DND-41 (cell line): ENCODE results near the gene NDUFA13.

Experiments used
- ATAC-seq: fragments of 200-7000 bp; cut with Tn5 transposase; 3 replicates; pipeline ENCODE4 v1.9.1; 2021; ENCODE audit warnings: low read depth; ENCODE audit not compliant: insufficient read depth
- DNase-seq: peaks from one replicate; pipeline ENCODE4 v3.0.0-alpha.2; 2020
- H2AFZ ChIP-seq: 2 replicates; pipeline ENCODE4 v1.6.0; 2012; ENCODE audit warnings: low read depth, low read length
- H3K27ac ChIP-seq: 2 replicates; pipeline ENCODE4 v1.5.1; 2012; ENCODE audit warnings: low read length, inconsistent platforms
- H3K27me3 ChIP-seq: fragments of 200-600 bp; sonication (generic); 2 replicates; pipeline ENCODE4 v1.6.0; 2012; ENCODE audit warnings: low read length, mild to moderate bottlenecking, inconsistent platforms; ENCODE audit not compliant: insufficient read depth, poor library complexity
- H3K36me3 ChIP-seq: 2 replicates; pipeline ENCODE4 v1.5.1; 2012; ENCODE audit warnings: low read length, inconsistent platforms; ENCODE audit not compliant: insufficient read depth
- H3K4me1 ChIP-seq: 2 replicates; pipeline ENCODE4 v1.5.1; 2012; ENCODE audit warnings: mild to moderate bottlenecking, low read length; ENCODE audit not compliant: insufficient read depth
- H3K4me2 ChIP-seq: 2 replicates; pipeline ENCODE4 v1.6.0; 2012; ENCODE audit warnings: mild to moderate bottlenecking, moderate library complexity, low read length, inconsistent platforms; ENCODE audit not compliant: insufficient read depth
- H3K4me3 ChIP-seq, 2 experiments: fragments of 200-600 bp in 1 of 2; shearing (Covaris generic) in 1 of 2; 2 replicates each; pipeline ENCODE4 v1.5.1; 2012 to 2016; ENCODE audit warnings: inconsistent platforms in 2 of 2, low read length in 2 of 2, mild to moderate bottlenecking in 2 of 2, low read depth in 1 of 2, moderate library complexity in 1 of 2
- H3K79me2 ChIP-seq: 2 replicates; pipeline ENCODE4 v1.6.0; 2012; ENCODE audit warnings: low read length, inconsistent platforms; ENCODE audit not compliant: insufficient read depth
- H3K9ac ChIP-seq: 2 replicates; pipeline ENCODE4 v1.6.0; 2012; ENCODE audit warnings: low read depth, mild to moderate bottlenecking, inconsistent platforms, low read length, moderate library complexity
- H3K9me3 ChIP-seq: 2 replicates; pipeline ENCODE4 v1.5.1; 2012; ENCODE audit warnings: low read length, moderate library complexity, mild to moderate bottlenecking, inconsistent platforms; ENCODE audit not compliant: insufficient read depth, severe bottlenecking
- H4K20me1 ChIP-seq: 2 replicates; pipeline ENCODE4 v1.6.0; 2012; ENCODE audit warnings: low read length; ENCODE audit not compliant: insufficient read depth
- EZH2 ChIP-seq: IDR thresholded peaks from 3 replicates; pipeline ENCODE4 v1.6.1; 2012; ENCODE audit warnings: borderline replicate concordance, low read depth, mild to moderate bottlenecking, moderate library complexity, low read length, inconsistent platforms; ENCODE audit not compliant: severe bottlenecking
- TF ChIP-seq, protein P1 (sequence below): IDR thresholded peaks from 2 replicates; pipeline ENCODE4 v1.5.1; 2012; ENCODE audit warnings: borderline replicate concordance, low read length, moderate library complexity, mild to moderate bottlenecking; ENCODE audit not compliant: poor library complexity, severe bottlenecking; ENCODE audit errors: extremely low read depth

Gene NDUFA13

GRCh38 chr19:19489804-19490204, 26.2 kb upstream of the NDUFA13 start:
- Histone ChIP-seq H3K9me3 (no peaks in the 10 kb centered on the region), H3K79me2 (peaks cover 89% of the 10 kb centered on the region), H3K27ac (peak overlapping the region; percentile 42; the same call in 1 of the 2 replicates), H3K4me2 (no peak overlapping the region), H2AFZ (no peak overlapping the region), H4K20me1 (peaks cover 88% of the 10 kb centered on the region), H3K9ac (no peak overlapping the region), H3K4me3 (no peak overlapping the region), H3K27me3 (no peaks in the 10 kb centered on the region), H3K36me3 (peaks cover 75% of the 10 kb centered on the region), H3K4me1 (peaks cover 27% of the 10 kb centered on the region)
- DNase-seq (no peak), ATAC-seq (no peak)
- TF ChIP-seq EZH2, result no peak
- TF ChIP-seq, protein P1, sequence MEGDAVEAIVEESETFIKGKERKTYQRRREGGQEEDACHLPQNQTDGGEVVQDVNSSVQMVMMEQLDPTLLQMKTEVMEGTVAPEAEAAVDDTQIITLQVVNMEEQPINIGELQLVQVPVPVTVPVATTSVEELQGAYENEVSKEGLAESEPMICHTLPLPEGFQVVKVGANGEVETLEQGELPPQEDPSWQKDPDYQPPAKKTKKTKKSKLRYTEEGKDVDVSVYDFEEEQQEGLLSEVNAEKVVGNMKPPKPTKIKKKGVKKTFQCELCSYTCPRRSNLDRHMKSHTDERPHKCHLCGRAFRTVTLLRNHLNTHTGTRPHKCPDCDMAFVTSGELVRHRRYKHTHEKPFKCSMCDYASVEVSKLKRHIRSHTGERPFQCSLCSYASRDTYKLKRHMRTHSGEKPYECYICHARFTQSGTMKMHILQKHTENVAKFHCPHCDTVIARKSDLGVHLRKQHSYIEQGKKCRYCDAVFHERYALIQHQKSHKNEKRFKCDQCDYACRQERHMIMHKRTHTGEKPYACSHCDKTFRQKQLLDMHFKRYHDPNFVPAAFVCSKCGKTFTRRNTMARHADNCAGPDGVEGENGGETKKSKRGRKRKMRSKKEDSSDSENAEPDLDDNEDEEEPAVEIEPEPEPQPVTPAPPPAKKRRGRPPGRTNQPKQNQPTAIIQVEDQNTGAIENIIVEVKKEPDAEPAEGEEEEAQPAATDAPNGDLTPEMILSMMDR, result no peak

GRCh38 chr19:19490214-19490968, 25.6 kb upstream of the NDUFA13 start:
- peaks cover 83% of the 10 kb centered on the region for H3K79me2 ChIP-seq
- H3K27me3 ChIP-seq, result no peaks in the 10 kb centered on the region
- H2AFZ ChIP-seq, result no peak overlapping the region
- H3K4me3 ChIP-seq, result no peak overlapping the region
- no peak for TF ChIP-seq EZH2
- TF ChIP-seq, protein P1, result peak; percentile 84
- H3K4me1 ChIP-seq, result peaks cover 27% of the 10 kb centered on the region
- H3K9ac ChIP-seq, result no peak overlapping the region
- H3K4me2 ChIP-seq, result no peak overlapping the region
- H4K20me1 ChIP-seq, result peaks cover 82% of the 10 kb centered on the region
- peak; percentile 56 for ATAC-seq
- no peaks in the 10 kb centered on the region for H3K9me3 ChIP-seq
- peaks cover 73% of the 10 kb centered on the region for H3K36me3 ChIP-seq
- 0 out of 2 replicates have a peak overlapping the region, but pooled peaks have one; percentile 28 for H3K27ac ChIP-seq
- DNase-seq, result peak; percentile 76

DNA sequence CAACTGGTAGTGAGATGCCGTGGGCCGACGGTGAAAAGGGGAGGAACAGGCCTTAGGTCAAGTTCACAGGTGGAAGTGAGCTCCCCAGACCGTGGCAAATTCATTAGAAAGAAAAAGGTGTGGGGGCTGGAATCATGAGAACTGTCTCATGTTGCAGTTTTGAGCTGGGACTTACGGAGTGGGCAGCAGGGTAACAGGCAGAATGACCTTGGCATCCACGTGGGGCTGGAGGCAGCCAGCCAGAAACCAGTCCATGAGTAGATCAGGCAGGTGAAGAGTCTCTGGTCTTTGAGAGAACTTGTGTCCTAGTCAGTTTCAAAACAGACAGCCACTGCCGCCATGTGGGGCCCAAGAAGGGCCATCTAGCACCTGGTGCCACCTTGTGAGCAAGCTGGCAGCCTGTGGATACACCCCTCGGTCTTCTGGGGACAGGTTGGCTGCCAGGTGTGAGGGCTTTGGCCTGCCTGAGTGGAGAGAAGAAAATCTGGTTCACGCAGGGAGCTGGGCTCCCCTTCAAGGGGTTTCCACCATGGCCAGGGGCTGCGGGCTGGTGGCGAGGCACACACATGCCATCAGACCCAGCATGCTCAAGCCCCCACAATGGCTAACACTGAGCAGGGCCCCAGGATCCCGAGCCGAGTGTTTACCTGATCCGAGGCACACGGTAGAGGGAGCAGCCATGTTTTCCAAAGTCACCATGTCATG, 24.6 kb upstream of the NDUFA13 start:
- H3K27me3 ChIP-seq, result no peaks in the 10 kb centered on the region
- peaks cover 73% of the 10 kb centered on the region for H3K36me3 ChIP-seq
- H3K4me3 ChIP-seq, result no peak overlapping the region
- no peak for DNase-seq
- ATAC-seq, result no peak
- H4K20me1 ChIP-seq, result peaks cover 81% of the 10 kb centered on the region
- no peak for TF ChIP-seq EZH2
- TF ChIP-seq, protein P1, result no peak
- H3K9ac ChIP-seq, result no peak overlapping the region
- peaks cover 79% of the 10 kb centered on the region for H3K79me2 ChIP-seq
- H3K4me1 ChIP-seq, result peaks cover 27% of the 10 kb centered on the region
- no peak overlapping the region for H3K4me2 ChIP-seq
- no peak overlapping the region for H3K27ac ChIP-seq
- no peaks in the 10 kb centered on the region for H3K9me3 ChIP-seq
- H2AFZ ChIP-seq, result no peak overlapping the region
